GM12878 (cell line): Measurements from ENCODE around the gene SETBP1. TPM values are rescaled to one million over a fixed set of nuclear protein-coding genes. Genes with fewer than 3 reads are reported as not detected.
A peak's percentile ranks its signal among the peaks of the same experiment; 100 is the strongest.

Experiments used
- ATAC-seq: fragments of 200-7000 bp; cut with Tn5 transposase; 3 replicates; pipeline ENCODE4 v1.9.1; 2020; ENCODE audit warnings: mild to moderate bottlenecking, moderate library complexity
- BruUV-seq: library from RNA; stranded (reverse); fragments of 400-500 nt; replicated peaks from 2 replicates; lab custom pipeline; 2021; lab: Mats Ljungman, UMichigan
- CTCF ChIA-PET: fragments of 300-600 bp; sonication (Branson Sonifier 250); formaldehyde crosslinking; extraction: SDS; loops from one replicate; lab custom pipeline; 2021; ENCODE audit warnings: inconsistent platforms; lab: Yijun Ruan, JAX
- POLR2A ChIA-PET: fragments of 350-600 bp; formaldehyde crosslinking; extraction: SDS; loops from one replicate; lab custom pipeline; 2021; ENCODE audit warnings: inconsistent platforms; lab: Charles Lee
- RAD21 ChIA-PET: fragments of 300-600 bp; sonication (Branson Sonifier 250); formaldehyde crosslinking; loops from one replicate; lab custom pipeline; 2023; ENCODE audit warnings: antibody characterized with exemption; ENCODE audit not compliant: unreplicated experiment; lab: Charles Lee
- SMC1A ChIA-PET: fragments of 300-600 bp; sonication (Branson Sonifier 250); formaldehyde crosslinking; loops from one replicate; lab custom pipeline; 2023; ENCODE audit not compliant: unreplicated experiment, uncharacterized antibody; lab: Charles Lee
- DNase-seq: peaks from one replicate; pipeline ENCODE4 v3.0.0-alpha.2; 2011; ENCODE audit warnings: low read depth, low spot score
- FAIRE-seq: peaks from 3 replicates; lab custom pipeline; 2011; peaks lifted over from hg19 to GRCh38; lab: Jason Lieb, UNC
- H2AFZ ChIP-seq: 2 replicates; pipeline ENCODE4 v1.6.0; 2011; ENCODE audit warnings: low read depth, low read length, control low read depth; ENCODE audit not compliant: control insufficient read depth
- H3K27ac ChIP-seq: 2 replicates; pipeline ENCODE4 v1.5.1; 2011; ENCODE audit warnings: control low read depth; ENCODE audit not compliant: control insufficient read depth, insufficient read depth
- H3K27me3 ChIP-seq, 2 experiments: replicated peaks in 1 of 2; 2 replicates each; pipeline versions ENCODE4 v1.6.0 to v1.6.1; 2011; ENCODE audit warnings: low read length in 1 of 2; ENCODE audit not compliant: control insufficient read depth in 2 of 2, insufficient read depth in 2 of 2
- H3K36me3 ChIP-seq, 2 experiments: 2 replicates each; pipeline ENCODE4 v1.5.1; 2011; ENCODE audit warnings: low read length in 1 of 2; ENCODE audit not compliant: control insufficient read depth in 2 of 2, insufficient read depth in 2 of 2
- H3K4me1 ChIP-seq: 2 replicates; pipeline ENCODE4 v1.6.1; 2011; ENCODE audit warnings: mild to moderate bottlenecking, low read length, moderate library complexity, mixed read lengths; ENCODE audit not compliant: control insufficient read depth, insufficient read depth
- H3K4me2 ChIP-seq: 2 replicates; pipeline ENCODE4 v1.6.0; 2011; ENCODE audit warnings: control low read depth; ENCODE audit not compliant: control insufficient read depth, insufficient read depth
- H3K4me3 ChIP-seq: fragments of 200-600 bp; sonication (generic); 2 replicates; pipeline ENCODE4 v1.5.1; 2016
- H3K79me2 ChIP-seq: 2 replicates; pipeline ENCODE4 v1.6.0; 2011; ENCODE audit warnings: low read length; ENCODE audit not compliant: control insufficient read depth, insufficient read depth
- H3K9ac ChIP-seq: 2 replicates; pipeline ENCODE4 v1.8.0; 2011; ENCODE audit warnings: low read length, control low read depth, mixed read lengths; ENCODE audit not compliant: control insufficient read depth, insufficient read depth
- H3K9me3 ChIP-seq: replicated peaks from 3 replicates; pipeline ENCODE4 v1.5.1; 2011; ENCODE audit warnings: mild to moderate bottlenecking, low read length; ENCODE audit not compliant: control insufficient read depth, insufficient read depth
- H4K20me1 ChIP-seq: 2 replicates; pipeline ENCODE4 v1.6.0; 2011; ENCODE audit not compliant: control insufficient read depth, insufficient read depth
- CBFB ChIP-seq: IDR thresholded peaks from 2 replicates; pipeline ENCODE4 v1.6.1; 2016; ENCODE audit warnings: antibody characterized with exemption, low read depth
- MEF2A ChIP-seq: IDR thresholded peaks from 2 replicates; pipeline ENCODE4 v1.6.1; 2011; ENCODE audit warnings: low read depth, mild to moderate bottlenecking, low read length, moderate library complexity; ENCODE audit not compliant: insufficient read depth
- MXI1 ChIP-seq: fragments of 150-350 bp; IDR thresholded peaks from 2 replicates; pipeline ENCODE4 v1.6.1; 2011; ENCODE audit warnings: low read depth, mild to moderate bottlenecking, inconsistent platforms, low read length, improper control_type of control experiment
- MYC ChIP-seq: IDR thresholded peaks from 2 replicates; pipeline ENCODE4 v1.6.1; 2011; ENCODE audit warnings: mild to moderate bottlenecking, low read length, moderate library complexity, inconsistent platforms; ENCODE audit not compliant: insufficient read depth, insufficient replicate concordance, insufficient read length, severe bottlenecking
- NFIC ChIP-seq: IDR thresholded peaks from 2 replicates; pipeline ENCODE4 v1.6.1; 2012; ENCODE audit warnings: low read depth, mild to moderate bottlenecking, inconsistent platforms, low read length, moderate library complexity
- SPI1 ChIP-seq: IDR thresholded peaks from 2 replicates; pipeline ENCODE4 v1.6.1; 2011; ENCODE audit warnings: low read depth, mild to moderate bottlenecking, low read length, moderate library complexity, borderline replicate concordance; ENCODE audit not compliant: insufficient read depth
- STAT1 ChIP-seq: fragments of 450-650 bp; conservative IDR thresholded peaks from 2 replicates; pipeline ENCODE4 v1.6.1; 2014; ENCODE audit warnings: antibody characterized with exemption, mild to moderate bottlenecking
- WGBS: methylation state at CpG from one replicate; pipeline ENCODE4 v1.1.6; 2016; ENCODE audit warnings: low lambda C conversion rate; ENCODE audit not compliant: insufficient replicate concordance, insufficient coverage; ENCODE audit errors: missing lambda C conversion rate; 5-methylcytosine and 5-hydroxymethylcytosine counted together
- in situ Hi-C: fragments of 300-500 bp; cut with MboI; formaldehyde crosslinking; loops from 9 replicates; pipeline ENCODE4 v1.14.3; 2018; ENCODE audit warnings: mixed read lengths
- intact Hi-C: fragments of 100-400 bp; cut with micrococcal nuclease; formaldehyde crosslinking; loops from one replicate; pipeline ENCODE4 v1.14.2; 2022; ENCODE audit not compliant: unreplicated experiment
- polyA plus RNA-seq, 11 experiments: library from polyadenylated mRNA; depleted of rRNA in 4 of 11; unstranded in 6 of 11; stranded (reverse) in 5 of 11; fragments of >200 nt; fragmentation: Nextera tagmentation in 4 of 11; fragmentation: Illumina TruSeq in 1 of 11; extraction: Ambion mirVana in 4 of 11; extraction: Trizol in 1 of 11; gene quantifications; 1 replicate in 1 of 11; 2 replicates in 10 of 11; pipeline versions ENCODE4 v1.2.1 to v1.2.3, GENCODE V29; 2011 to 2016; ENCODE audit warnings: inconsistent platforms in 2 of 11, missing spikeins in 2 of 11, low read depth in 1 of 11
- total RNA-seq, 4 experiments: library from RNA; depleted of rRNA in 3 of 4; stranded (reverse); fragments of >200 nt in 3 of 4; fragmentation: Illumina TruSeq in 1 of 4; extraction: Trizol in 1 of 4; gene quantifications; 2 replicates each; pipeline versions ENCODE4 v1.2.1 to v1.2.3, GENCODE V29; 2013 to 2021

Gene SETBP1
- total and polyA plus RNA-seq, 10 of the 15 experiments (the other 5 are each of a cell fraction or from before 2014, with no cell fraction given), result 0.99 to 29.7 (median 8.3) TPM

- intact Hi-C loops (no loop called here), in situ Hi-C loops (no loop called here)
- H3K9ac ChIP-seq, result no peak overlapping the region
- ATAC-seq (peak; percentile 14; the same call in 2 of the 3 replicates), DNase-seq (no peak)
- BruUV-seq, result no TSS peak
- RAD21 ChIA-PET, result interaction anchor here (1.0 to 1.8 kb wide), 2 partner anchors 13 to 16 kb away, joined by 3 to 10 read pairs; no protein-coding TSS in a partner anchor
- no peak overlapping the region for H3K27ac ChIP-seq
- WGBS, result 50% methylated on average over 1 of the region's 1 CpG
- no peaks in the 10 kb centered on the region for H3K9me3 ChIP-seq
- peaks cover 0 to 4% of the 10 kb centered on the region in 2 experiments; a peak in 1 of 4 replicates for H3K36me3 ChIP-seq
- no peak overlapping the region for H2AFZ ChIP-seq
- peak; percentile 58; the same call in 1 of the 2 replicates for TF ChIP-seq MEF2A
- TF ChIP-seq MYC, result no peak
- 0 out of 2 replicates have a peak, but pooled peaks have one; percentile 27 for TF ChIP-seq SPI1
- peak; percentile 50; the same call in 1 of the 2 replicates for TF ChIP-seq NFIC
- TF ChIP-seq CBFB, result no peak
- TF ChIP-seq, all 136 proteins: peak for 3
- Histone ChIP-seq H3K4me2 (no peak overlapping the region), H3K4me1 (peaks cover 33% of the 10 kb centered on the region), H4K20me1 (no peaks in the 10 kb centered on the region), H3K79me2 (no peaks in the 10 kb centered on the region), H3K4me3 (no peak overlapping the region), H3K27me3 (no peaks in the 10 kb centered on the region)
- SMC1A ChIA-PET, result interaction anchor here (0.8 to 2.1 kb wide), 14 partner anchors 8 to 465 kb away, joined by 3 to 11 read pairs (median 4); no protein-coding TSS in a partner anchor
- POLR2A ChIA-PET, result interaction anchor here (1.2 to 1.7 kb wide), 3 partner anchors 15 to 21 kb away, joined by 6 to 8 read pairs (median 7); no protein-coding TSS in a partner anchor
- CTCF ChIA-PET, result interaction anchor here (1.5 kb wide), 1 partner anchor 10 kb away, joined by 7 read pairs; no protein-coding TSS in a partner anchor
- no peak for FAIRE-seq
Observed at GRCh38 chr18:44747157-44747556, 66.5 kb downstream of the SETBP1 start.

GRCh38 chr18:44748582-44748981, 67.9 kb downstream of the SETBP1 start:
- RAD21 ChIA-PET, result interaction anchor here (1.2 kb wide), 1 partner anchor 22 kb away, joined by 3 read pairs; no protein-coding TSS in a partner anchor

More at GRCh38 chr18:44748582-44748981, 67.9 kb downstream of the SETBP1 start:
- no peaks in the 10 kb centered on the region for H3K27me3 ChIP-seq
- ChIA-PET POLR2A (no interaction called here), SMC1A (interaction anchor here (1.1 to 2.1 kb wide), 2 partner anchors 16 to 48 kb away, joined by 3 to 11 read pairs; no protein-coding TSS in a partner anchor), CTCF (interaction anchor here (0.6 kb wide), 2 partner anchors 147 to 435 kb away, joined by 3 read pairs; no protein-coding TSS in a partner anchor)
- no peak overlapping the region for H3K4me2 ChIP-seq
- intact Hi-C loops (no loop called here), in situ Hi-C loops (no loop called here)
- no peaks in the 10 kb centered on the region for H4K20me1 ChIP-seq
- no peak overlapping the region for H2AFZ ChIP-seq
- TF ChIP-seq MYC, result no peak
- no peak for TF ChIP-seq STAT1
- TF ChIP-seq MXI1, result no peak
- H3K27ac ChIP-seq, result no peak overlapping the region
- FAIRE-seq (no peak), ATAC-seq (no peak), DNase-seq (no peak)
- BruUV-seq, result no TSS peak
- no peak overlapping the region for H3K9ac ChIP-seq
- no peak overlapping the region for H3K4me3 ChIP-seq
- H3K79me2 ChIP-seq, result no peaks in the 10 kb centered on the region
- no peaks in the 10 kb centered on the region; the same call in 2 of the 3 replicates for H3K9me3 ChIP-seq
- H3K36me3 ChIP-seq, result peaks cover 0 to 4% of the 10 kb centered on the region in 2 experiments; a peak in 1 of 4 replicates
- WGBS, result 89% methylated on average over 5 of the region's 5 CpGs
- peaks cover 27% of the 10 kb centered on the region for H3K4me1 ChIP-seq
